GM15510 (cell line): ENCODE data around the gene DRAXIN.

Experiments
- POLR2A ChIP-seq: IDR thresholded peaks from 3 replicates; pipeline ENCODE4 v1.6.1; 2011; ENCODE audit warnings: borderline replicate concordance; ENCODE audit not compliant: insufficient read length; ENCODE audit errors: extremely low read depth

The DRAXIN gene

DNA sequence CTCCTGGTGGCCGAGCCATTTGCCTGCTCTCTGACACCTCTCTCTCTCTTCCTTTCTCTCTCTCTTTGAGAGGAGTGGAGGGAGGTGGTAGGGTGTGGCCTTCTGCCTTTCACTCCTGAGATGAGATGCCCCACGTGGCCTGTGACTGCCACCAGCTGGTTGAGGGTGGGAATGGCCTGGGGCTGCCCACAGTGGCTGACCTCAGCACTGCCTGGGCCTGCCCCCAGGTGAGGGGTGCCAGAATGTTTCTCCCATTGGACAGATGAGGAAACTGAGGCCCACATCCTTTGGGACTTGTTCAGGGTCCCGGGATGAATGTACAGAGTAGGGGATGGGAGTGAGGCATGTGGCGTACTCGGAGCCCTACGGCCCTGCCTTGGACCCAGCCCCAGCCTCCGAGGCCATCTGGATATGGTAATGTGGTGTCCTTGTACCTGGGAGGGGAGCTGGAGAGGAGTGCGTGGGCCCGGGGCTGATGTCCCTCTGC is 57.7 kb downstream of the DRAXIN start:
- no peak for TF ChIP-seq POLR2A

DNA sequence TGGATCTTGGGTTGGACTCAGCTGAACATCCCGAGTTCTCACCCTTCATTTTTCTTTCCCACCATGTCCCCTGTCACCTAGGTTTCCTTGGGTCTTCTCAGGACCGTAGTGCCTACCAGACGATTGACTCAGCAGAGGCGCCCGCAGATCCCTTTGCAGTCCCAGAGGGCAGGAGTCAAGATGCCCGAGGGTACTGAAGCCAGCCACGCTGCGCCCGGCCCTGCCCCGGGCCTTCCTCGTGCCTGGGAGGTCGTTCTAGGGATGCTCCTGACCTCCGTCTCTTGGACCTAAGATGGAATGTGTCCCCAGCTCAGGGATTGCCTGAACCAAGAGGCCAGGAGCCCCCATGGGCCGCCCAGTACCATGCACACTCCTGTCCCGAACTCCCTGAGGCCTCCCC is 58.5 kb downstream of the DRAXIN start:
- TF ChIP-seq POLR2A, result no peak

DNA sequence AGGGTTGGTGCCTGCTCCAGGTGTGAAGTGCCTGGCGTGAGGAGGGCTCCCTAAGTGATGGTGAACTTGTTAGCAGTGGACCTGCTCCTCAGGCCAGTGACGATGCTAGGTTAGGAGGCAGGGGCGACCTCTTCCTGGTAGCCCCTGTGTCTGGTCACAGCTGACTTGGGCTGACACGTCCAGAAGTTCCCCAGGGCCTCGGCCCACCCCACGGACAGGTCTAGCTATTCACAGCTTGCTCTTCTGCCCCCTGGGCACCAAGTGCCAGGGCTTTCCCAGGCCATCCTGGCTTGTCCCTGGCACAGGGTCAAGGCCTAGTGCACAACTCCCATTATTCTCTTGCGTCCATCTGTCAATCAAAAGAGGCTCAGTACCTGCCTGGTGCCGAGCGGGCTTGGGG is 59.6 kb downstream of the DRAXIN start:
- TF ChIP-seq POLR2A, result no peak

DNA sequence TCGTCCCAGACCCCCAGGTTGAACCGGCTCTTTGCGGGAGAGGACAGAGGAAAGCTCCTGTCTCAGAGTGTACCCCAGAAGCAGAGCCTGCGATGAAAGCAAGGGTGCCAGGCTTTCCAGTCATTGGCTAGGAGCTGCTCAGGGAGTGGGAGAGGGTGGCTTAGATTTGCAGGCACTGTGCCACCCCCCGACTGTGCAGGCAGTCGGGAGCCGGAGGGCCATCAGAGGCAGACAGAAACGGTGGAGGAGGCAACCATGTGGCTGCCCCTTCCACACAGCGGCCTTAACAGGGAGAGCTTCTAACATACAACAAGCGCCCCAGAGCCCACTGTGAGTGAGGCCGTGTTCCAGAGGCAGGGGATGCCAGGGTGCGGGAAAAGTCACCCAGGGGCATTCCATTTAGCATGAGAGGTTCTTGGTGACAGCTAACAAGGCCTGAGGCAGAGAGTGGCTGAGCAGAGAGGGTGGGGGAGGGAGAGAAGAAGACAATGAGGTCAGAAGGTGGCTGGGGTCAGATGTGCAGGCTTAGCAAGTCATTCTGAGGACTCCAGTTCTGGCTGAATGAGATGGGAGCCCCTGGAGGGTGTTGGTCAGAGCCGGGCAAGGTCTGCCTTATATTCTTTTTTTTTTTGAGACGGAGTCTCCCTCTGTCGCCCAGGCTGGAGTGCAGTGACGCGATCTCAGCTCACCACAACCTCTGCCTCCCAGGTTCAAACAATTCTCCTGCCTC is 61.0 kb downstream of the DRAXIN start:
- no peak for TF ChIP-seq POLR2A

DNA sequence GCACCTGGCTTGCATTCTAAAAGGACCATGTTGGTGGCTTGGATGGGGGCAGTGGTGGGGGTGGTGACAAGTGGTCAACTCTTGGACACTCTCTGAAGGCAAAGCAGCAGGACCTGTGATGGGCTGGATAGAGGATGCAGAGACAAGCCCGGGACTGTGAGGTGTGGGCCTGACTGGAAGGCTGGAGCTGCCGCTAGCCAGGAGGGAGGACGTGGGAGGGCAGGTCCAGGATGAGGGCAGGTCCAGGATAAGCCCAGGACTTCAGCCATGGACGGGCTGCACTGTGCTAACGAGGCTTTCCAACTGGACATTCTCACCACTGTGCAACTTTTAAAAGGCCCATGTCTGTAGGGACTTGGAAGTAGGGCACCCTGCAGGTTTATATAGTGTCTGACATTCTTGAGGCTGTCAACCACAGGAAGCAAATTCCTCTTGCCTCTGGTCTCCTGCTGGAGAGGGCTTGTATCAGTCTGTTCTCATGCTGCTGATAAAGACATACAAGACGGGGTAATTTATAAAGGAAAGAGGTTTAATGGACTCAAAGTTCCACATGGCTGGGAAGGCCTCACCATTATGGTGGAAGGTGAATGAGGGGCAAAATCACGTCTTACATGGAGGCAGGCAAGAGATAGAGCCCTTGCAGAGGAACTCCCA is 62.2 kb downstream of the DRAXIN start:
- TF ChIP-seq POLR2A, result no peak

DNA sequence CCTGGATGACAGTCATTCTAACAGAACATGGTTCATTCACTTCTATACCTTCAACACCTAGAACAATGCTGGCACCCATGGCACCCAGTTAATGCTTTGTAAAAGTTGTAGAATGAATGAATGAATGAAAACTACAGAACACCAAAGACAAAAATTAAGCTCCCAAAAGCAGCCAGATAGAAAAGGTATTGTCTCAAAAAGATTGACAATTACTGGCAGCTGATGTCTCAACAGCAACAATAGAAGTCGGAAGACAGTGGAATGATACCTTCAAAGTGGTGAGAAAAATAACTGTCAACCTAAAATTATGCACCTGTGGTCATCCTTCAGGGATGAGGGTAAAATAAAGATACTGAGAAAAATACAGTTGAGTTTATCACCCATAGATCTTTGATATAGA is 65.5 kb downstream of the DRAXIN start:
- no peak for TF ChIP-seq POLR2A

DNA sequence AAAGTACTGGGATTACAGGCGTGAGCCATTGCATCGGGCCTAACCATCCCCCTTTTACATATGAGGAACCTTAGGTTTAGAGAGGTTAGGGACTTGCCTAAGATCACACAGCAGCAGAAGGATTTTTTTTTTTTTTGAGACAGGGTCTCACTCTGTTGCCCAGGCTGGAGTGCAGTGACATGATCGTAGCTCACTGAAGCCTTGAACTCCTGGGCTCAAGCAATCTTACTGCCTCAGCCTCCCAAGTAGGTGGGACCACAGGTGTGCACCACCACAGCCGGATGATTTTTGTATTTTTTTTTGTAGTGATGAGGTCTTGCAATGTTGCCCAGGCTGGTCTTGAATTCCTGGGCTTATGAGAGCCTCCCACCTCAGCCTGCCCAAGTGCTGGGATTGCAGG is 68.3 kb downstream of the DRAXIN start:
- no peak for TF ChIP-seq POLR2A

DNA sequence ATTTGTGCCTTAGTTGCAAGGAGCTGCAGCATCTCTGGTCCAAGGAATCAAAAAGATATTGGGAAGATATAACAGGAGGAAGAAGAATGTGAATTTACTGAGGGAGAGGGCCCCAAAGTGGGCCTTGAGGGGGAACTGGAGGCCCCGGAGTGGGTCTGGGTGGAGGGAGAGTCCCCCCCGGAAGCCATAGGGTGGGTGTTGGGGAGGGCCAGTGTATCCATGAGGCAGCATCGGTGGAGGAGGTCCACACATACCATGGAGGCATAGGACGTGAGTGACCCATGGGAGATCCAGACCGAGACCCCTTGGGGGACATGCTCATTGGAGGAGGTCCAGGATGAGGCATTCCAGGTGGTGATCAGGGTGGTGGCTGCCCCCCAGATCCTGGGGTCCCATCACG is 69.8 kb downstream of the DRAXIN start:
- TF ChIP-seq POLR2A, result no peak

DNA sequence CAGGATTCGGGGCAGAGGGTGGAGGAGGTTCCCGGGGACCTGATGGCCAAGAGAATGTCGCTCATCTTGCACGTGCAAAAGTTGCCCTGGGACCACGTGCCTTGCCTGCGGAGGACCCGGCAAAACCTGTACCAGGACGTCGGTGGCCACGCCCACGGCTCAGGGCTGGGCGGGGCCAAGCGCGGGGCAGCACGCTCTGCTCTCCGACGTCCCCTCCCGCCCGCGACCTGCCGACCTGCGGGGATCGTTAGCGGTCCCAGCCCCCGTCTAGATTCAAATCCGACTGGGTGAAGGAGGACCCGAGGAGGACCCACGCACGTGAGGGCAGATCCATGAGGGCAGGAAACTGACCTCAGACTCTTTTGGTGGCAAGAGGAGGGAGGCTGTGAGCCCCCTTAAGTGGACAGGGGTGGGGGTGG is 70.5 kb downstream of the DRAXIN start, which contains the start of gene C1orf167:
Gene C1orf167, plus strand, starts transcription at position 206 of the 419 bp plus-strand sequence. CDS start 2,208 bp downstream, outside the sequence.
- no peak for TF ChIP-seq POLR2A

DNA sequence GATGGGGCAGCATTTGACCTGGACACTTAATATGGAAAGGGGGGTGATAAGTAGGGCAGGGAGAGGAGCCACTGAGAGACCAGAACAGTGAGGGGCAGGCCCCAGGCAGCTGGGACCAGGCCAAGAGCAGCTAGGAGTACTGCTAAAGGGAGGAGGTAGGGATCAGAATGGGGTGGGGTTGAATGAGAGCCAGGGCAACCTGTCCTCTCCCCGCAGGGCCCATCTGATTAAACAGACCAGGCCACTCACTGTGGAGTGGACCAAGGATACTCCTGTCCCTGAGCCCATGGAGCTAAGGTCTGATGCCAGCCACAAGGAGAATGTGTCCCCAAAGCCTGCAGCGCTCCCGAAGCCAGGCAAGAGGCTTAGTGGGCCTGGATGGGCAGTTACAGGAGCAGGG is 72.6 kb downstream of the DRAXIN start:
- TF ChIP-seq POLR2A, result no peak

DNA sequence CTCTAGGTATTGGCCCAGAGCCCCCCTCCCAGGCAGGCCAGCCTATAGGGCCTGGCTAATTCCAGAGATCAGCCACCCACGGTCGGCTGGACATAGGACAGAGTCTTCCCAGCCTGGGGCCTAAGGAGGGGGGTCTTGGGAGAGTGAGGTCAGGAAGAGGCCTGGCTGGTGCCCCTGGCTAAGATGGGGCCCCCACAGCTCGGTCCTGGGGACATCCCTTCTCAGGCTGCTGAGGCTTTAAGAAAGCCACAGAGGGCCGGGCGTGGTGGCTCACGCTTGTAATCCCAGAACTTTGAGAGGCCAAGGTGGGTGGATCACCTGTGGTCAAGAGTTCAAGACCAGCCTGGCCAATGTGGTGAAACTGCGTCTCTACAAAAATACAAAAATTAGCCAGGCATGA is 73.0 kb downstream of the DRAXIN start:
- no peak for TF ChIP-seq POLR2A

DNA sequence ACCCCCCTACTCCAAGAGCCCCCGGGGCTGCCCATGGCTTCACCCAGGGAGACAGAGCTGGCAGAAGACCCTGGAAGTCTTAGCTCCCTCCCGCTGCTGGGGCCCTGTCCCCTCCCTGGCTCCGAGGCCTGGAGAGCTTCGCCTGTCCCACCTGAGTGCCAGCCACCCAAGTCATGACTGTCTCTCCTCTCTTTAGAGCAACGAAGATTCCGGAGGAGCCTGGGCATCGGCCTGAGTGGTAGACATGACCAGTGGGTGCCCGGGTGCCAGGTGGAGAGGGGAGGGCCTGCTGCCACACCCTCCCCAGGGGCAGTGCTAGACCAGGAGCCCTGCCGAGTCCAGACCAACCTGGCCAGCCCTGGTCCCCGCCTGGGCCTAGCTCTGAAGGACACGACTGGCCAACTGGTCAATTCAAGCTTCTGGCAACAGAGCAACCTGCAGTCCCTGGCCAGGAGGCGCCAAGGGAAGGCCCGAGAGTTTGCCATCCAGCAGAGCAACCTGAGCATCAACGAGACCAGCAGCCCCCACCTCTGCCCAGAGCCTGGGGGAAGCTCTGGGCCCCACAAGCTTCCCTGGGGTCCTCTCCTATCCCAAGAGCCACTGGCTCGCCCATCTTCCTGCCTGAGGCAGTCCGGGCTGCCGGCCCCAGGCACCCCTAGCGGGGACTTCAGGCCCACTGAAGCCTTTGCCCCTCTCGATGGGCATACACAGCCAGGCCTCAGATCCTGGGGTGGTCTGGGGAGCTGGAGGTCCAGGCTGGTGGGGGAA is 74.3 kb downstream of the DRAXIN start:
- TF ChIP-seq POLR2A, result no peak

DNA sequence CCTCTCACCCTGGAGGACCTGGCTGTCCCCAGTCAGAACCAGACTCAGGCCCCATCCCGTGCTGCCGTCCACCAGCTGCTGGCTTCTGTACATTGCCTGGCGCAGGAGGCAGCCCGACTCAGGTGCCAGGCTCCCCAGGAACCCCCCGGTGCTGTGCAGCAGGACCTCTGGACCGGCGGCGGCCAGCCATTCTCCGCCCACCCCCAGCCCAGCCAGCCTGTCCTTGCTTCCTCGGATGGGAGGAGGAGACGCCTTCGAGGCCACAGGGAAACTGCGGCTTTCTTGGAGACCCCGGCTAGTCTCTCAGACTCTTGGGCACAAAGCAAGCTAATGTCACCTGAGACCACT is 74.9 kb downstream of the DRAXIN start:
- TF ChIP-seq POLR2A, result no peak

DNA sequence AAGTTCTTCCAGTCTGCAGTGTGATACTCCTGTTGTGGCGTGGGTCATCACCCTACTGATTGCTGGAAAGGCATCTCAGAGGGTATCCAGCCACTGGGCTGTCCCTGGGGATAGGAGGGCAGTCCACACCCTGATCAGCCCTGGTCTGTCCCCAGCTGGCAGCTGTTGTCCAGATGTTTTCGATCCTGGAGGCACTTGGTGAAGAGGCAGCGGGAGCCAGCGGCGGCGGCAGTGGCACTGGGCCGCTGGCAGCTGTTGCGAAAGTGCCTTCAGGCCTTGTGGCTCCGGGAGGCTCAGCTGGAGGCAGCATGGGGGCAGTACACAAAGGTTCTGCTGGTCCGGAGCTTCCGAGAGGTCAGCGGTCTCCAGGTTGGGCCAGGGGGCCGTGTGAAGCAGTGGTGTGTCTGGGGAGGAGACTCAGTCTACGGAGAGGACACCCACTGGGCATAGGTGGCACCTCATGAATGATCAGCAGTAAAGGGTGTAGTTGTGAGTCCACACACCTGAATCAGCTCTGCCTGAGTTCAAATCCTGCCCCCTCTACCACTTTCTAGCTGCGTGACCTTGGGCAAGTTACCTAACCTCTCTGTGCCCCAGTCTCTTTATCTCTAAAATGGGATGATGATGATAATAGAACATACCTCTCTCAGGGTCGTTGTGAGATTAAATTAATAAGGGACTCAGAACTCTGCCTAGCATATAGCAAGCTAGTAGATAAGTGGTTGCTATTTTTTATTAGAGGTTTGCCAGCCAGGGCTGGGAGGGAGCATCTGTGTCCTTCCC is 76.6 kb downstream of the DRAXIN start:
- TF ChIP-seq POLR2A, result no peak

DNA sequence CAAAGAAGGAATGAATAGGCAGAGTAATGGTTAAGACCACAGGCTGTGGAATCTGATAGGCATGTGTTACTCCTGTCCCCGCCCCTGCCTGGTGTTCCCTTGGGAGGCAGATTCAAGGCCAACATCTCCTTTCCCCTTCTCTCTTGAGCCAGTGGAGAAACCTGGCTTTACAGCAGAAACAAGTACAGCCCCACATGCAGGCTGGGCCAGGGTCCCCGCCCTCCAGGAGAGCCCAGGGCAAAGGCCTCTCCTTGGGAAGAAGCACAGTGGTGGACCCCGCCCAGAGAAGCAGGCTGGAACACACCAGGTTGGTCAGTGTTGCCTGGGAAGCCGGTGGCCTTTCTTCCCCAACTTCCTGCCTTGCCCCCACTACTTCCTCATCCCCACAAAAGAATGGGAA is 77.3 kb downstream of the DRAXIN start:
- no peak for TF ChIP-seq POLR2A
